ENCODE measurements around the gene GSDME. TPM values are rescaled to one million over a fixed set of nuclear protein-coding genes. Genes with fewer than 3 reads are reported as not detected.

GSDME gene
- polyA plus RNA-seq, 2 of the 4 experiments (the other 2 are of a cell fraction): 51.0 to 55.9 TPM

DNA sequence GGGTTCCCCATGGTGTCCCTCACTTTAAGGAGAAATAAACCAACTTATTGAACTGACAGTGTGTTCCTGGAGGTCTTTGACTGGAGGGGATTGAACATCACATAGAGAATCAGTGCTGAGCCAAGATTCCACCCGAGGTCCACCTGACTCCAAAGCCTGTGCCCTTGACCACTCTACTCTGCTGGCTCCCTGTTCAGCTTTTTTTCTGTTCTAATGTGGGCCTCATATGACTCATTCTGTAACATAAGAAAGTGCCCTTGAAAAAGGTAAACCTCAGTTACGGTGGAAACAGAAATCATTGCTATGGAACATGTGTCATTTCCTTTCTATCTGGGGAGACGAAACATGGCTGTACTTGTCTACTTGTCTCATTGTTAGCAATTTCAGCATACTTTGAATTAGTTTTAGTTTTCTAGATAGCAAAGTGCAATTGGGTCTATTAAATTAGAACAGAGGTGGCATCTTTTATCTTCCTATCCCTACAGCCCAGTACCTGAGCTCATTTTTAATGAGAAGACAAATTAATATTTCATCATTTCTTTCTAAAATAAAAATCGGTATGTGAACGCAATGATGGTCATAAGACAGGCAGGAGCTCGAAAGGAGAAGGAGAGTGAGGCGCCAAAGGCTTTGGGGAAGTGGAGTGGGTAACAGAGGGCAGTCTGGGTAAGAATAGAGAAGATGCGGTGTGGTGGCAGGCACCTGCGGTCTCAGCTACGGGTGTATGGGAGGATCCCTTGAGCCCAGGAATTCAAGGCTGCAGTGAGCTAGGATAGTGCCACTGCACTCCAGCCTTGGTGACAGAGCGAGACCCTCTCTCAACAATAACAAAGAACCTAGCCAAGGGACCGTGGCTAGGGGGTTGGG lies 1.5 kb downstream of the GSDME start:
- no peak for TF ChIP-seq KDM1A (IDR thresholded peaks at IDR 0.05; ENCODE audit: low read depth)
- no peak for TF ChIP-seq FOSL2 (IDR thresholded peaks at IDR 0.05)
- peak; percentile 42 for TF ChIP-seq FOSL2 (CRISPR knock-in tag; IDR thresholded peaks at IDR 0.05)
- DNase-seq (ENCODE audit: low read depth in 1 of 2, low spot score in 1 of 2) (no peak), FAIRE-seq (no peak), ATAC-seq (no peak)
- H3K27ac ChIP-seq: peak overlapping the region; percentile 94 to 97
- peaks cover 39% of the 10 kb centered on the region for H3K4me1 ChIP-seq
- ChIA-PET CTCF (interaction anchor here (0.9 to 1.2 kb wide), 7 partner anchors 9 to 343 kb away, joined by 3 to 4 read pairs (median 3); no protein-coding TSS in a partner anchor), POLR2A (interaction anchor here (1.1 kb wide), 1 partner anchor 14 kb away, joined by 5 read pairs; no protein-coding TSS in a partner anchor)
- peak overlapping the region; percentile 97 for H3K4me2 ChIP-seq
- no peaks in the 10 kb centered on the region for H3K9me3 ChIP-seq
- 87% methylated on average over 12 of the region's 12 CpGs for WGBS (ENCODE audit: missing lambda C conversion rate)
- peak overlapping the region; percentile 85; the same call in 2 of the 3 replicates for H3K4me3 ChIP-seq

DNA sequence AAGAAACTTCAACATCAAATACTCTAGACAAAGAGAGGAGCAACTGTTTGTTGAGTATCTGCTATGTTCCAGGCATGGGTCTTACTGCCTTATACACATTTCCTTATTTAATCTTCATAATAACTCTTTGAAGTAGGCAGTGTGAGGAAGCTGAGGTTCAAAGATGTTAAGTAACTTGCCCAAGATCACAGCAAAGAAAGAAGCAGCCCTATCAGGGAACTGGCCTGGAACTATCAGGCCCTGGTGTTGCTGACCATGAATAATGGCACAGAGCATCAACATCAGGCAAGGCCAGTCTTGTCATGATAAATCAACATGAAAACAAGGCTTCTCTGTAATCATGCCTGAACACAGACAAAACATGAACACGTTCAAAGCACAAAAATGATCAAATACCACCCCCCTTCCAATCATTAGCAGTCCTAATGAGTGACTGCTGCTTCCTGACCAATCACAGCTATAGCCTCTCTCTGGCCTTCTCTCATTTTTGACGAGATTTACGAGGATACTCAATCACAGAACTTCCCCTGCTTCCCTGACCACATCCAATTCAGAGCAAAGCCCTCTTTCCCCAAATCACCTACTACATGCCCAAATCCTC lies 2.3 kb downstream of the GSDME start:
- H3K4me1 ChIP-seq: peaks cover 44% of the 10 kb centered on the region
- no peaks in the 10 kb centered on the region for H3K9me3 ChIP-seq
- peak overlapping the region; percentile 40 to 94; a peak in 3 of 6 replicates for H3K27ac ChIP-seq
- DNase-seq (ENCODE audit: low read depth in 1 of 2, low spot score in 1 of 2): no peak
- 83% methylated on average over 3 of the region's 3 CpGs for WGBS (ENCODE audit: missing lambda C conversion rate)
- CTCF ChIA-PET: interaction anchor here (1.0 to 1.5 kb wide), 4 partner anchors 10 to 339 kb away, joined by 3 to 5 read pairs (median 4); no protein-coding TSS in a partner anchor
- no peak for ATAC-seq
- no peak overlapping the region for H3K4me3 ChIP-seq
- peak overlapping the region; percentile 97 for H3K4me2 ChIP-seq
- TF ChIP-seq POLR2A (IDR thresholded peaks at IDR 0.05; ENCODE audit: low read length): no peak
- no peak for TF ChIP-seq POLR2AphosphoS2 (conservative IDR thresholded peaks at IDR 0.05; ENCODE audit: low read length)
- TF ChIP-seq JUNB (IDR thresholded peaks at IDR 0.05): no peak
- TF ChIP-seq, protein P1, sequence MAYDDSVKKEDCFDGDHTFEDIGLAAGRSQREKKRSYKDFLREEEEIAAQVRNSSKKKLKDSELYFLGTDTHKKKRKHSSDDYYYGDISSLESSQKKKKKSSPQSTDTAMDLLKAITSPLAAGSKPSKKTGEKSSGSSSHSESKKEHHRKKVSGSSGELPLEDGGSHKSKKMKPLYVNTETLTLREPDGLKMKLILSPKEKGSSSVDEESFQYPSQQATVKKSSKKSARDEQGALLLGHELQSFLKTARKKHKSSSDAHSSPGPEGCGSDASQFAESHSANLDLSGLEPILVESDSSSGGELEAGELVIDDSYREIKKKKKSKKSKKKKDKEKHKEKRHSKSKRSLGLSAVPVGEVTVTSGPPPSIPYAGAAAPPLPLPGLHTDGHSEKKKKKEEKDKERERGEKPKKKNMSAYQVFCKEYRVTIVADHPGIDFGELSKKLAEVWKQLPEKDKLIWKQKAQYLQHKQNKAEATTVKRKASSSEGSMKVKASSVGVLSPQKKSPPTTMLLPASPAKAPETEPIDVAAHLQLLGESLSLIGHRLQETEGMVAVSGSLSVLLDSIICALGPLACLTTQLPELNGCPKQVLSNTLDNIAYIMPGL (CRISPR knock-in tag; IDR thresholded peaks at IDR 0.05; ENCODE audit: borderline replicate concordance): no peak
- no peak for TF ChIP-seq HOXB13 (CRISPR knock-in tag; IDR thresholded peaks at IDR 0.05; ENCODE audit: low read depth)
- no peak for TF ChIP-seq CHD4 (IDR thresholded peaks at IDR 0.05; ENCODE audit: borderline replicate concordance)
- TF ChIP-seq HDAC2 (IDR thresholded peaks at IDR 0.05): no peak
- TF ChIP-seq RCOR1 (IDR thresholded peaks at IDR 0.05; ENCODE audit: low read depth, low read length): no peak
- no peak for TF ChIP-seq ZFP36 (IDR thresholded peaks at IDR 0.05; ENCODE audit: borderline replicate concordance, partially characterized antibody)
- POLR2A ChIA-PET: no interaction called here
- FAIRE-seq: no peak

DNA sequence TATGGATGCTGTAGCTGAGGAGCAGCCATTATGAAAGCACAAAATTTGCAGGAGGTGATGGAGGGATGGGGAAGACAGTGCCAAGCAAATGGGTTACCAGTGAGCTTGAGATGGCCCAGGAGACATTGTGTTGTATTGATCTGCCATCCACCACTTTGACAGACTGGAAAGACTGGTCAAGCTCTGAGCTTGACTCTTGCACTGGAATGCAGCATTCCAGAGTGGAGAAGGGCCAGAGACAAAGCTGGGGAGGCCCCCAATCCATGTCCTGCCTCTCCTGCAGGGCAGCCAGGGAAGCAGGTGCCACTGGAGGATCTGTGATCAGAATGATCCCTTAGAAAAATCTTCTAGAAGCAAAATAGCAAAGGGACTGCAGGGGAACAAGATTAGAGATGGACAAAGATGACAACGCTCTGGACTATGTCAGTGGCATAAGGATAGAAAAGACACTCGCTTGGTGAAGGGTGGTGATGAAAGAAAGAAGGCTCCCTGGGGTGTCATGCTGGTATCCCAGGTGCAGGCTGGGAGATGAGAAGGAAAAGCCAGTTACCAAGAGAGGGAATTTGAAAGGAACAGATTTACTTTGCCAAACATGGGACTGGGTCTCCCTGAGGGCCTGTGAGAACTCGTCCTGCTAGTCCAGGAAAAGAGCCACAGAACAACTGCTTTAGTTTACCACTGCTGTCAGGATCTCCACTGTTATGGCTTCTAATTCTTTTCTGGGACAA lies 5.0 kb downstream of the GSDME start:
- ChIA-PET CTCF (interaction anchor here (0.6 to 1.3 kb wide), 3 partner anchors 29 to 463 kb away, joined by 3 to 6 read pairs (median 3); no protein-coding TSS in a partner anchor), POLR2A (no interaction called here)

More for the DNA sequence above, 5.0 kb downstream of the GSDME start:
- 87% methylated on average over 3 of the region's 3 CpGs for WGBS (ENCODE audit: missing lambda C conversion rate)
- DNase-seq (ENCODE audit: low read depth in 1 of 2, low spot score in 1 of 2) (no peak), ATAC-seq (no peak), FAIRE-seq (no peak)
- peaks cover 36% of the 10 kb centered on the region for H3K4me1 ChIP-seq
- TF ChIP-seq JUN (IDR thresholded peaks at IDR 0.05): no peak
- TF ChIP-seq, protein P2, sequence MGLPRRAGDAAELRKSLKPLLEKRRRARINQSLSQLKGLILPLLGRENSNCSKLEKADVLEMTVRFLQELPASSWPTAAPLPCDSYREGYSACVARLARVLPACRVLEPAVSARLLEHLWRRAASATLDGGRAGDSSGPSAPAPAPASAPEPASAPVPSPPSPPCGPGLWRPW (IDR thresholded peaks at IDR 0.05): no peak
- no peak for TF ChIP-seq MAFK (IDR thresholded peaks at IDR 0.05; ENCODE audit: partially characterized antibody)
- TF ChIP-seq, protein P1 (CRISPR knock-in tag; IDR thresholded peaks at IDR 0.05; ENCODE audit: borderline replicate concordance): no peak
- no peak for TF ChIP-seq POLR2A (IDR thresholded peaks at IDR 0.05; ENCODE audit: low read length)
- TF ChIP-seq KDM1A (IDR thresholded peaks at IDR 0.05; ENCODE audit: low read depth): no peak
- TF ChIP-seq KDM5A (IDR thresholded peaks at IDR 0.05): no peak
- no peak for TF ChIP-seq NFE2L2 (conservative IDR thresholded peaks at IDR 0.05; ENCODE audit: low read length)
- no peak for TF ChIP-seq FOXS1 (CRISPR knock-in tag; IDR thresholded peaks at IDR 0.05)
- TF ChIP-seq, protein P3, sequence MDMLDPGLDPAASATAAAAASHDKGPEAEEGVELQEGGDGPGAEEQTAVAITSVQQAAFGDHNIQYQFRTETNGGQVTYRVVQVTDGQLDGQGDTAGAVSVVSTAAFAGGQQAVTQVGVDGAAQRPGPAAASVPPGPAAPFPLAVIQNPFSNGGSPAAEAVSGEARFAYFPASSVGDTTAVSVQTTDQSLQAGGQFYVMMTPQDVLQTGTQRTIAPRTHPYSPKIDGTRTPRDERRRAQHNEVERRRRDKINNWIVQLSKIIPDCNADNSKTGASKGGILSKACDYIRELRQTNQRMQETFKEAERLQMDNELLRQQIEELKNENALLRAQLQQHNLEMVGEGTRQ (IDR thresholded peaks at IDR 0.05): no peak
- H3K9me3 ChIP-seq: no peaks in the 10 kb centered on the region
- H3K4me3 ChIP-seq: no peak overlapping the region
- no peak overlapping the region for H3K4me2 ChIP-seq
- H3K27ac ChIP-seq: peak overlapping the region in 1 of 2 experiments; percentile 23; a peak in 2 of 6 replicates
